IMR-90 (cell line): ENCODE data around the gene CXCL16.
"Not testable (repeated sequence)": the region's sequence is repeated elsewhere in the genome, so short reads cannot be mapped to it uniquely, and the experiment has no call there.

Experiments used
- CTCF ChIP-seq: conservative IDR thresholded peaks from 2 replicates; pipeline ENCODE4 v1.5.1; 2012; ENCODE audit warnings: mild to moderate bottlenecking, low read depth, low read length, improper control_type of control experiment
- RCOR1 ChIP-seq: IDR thresholded peaks from 2 replicates; pipeline ENCODE4 v1.6.1; 2012; ENCODE audit warnings: mild to moderate bottlenecking, low read length, improper control_type of control experiment; ENCODE audit not compliant: insufficient replicate concordance
- USF2 ChIP-seq: fragments of 150-350 bp; IDR thresholded peaks from 2 replicates; pipeline ENCODE4 v1.6.1; 2017; ENCODE audit warnings: mild to moderate bottlenecking, antibody characterized with exemption, low read length, low read depth

GRCh38 chr17:4683739-4684138 is 56.0 kb downstream of the CXCL16 start:
- not testable (repeated sequence) for TF ChIP-seq CTCF, USF2, RCOR1
